MV-4-11 (cell line): ENCODE data around the gene SNX13.

Experiments
- DNase-seq: peaks from one replicate; lab custom pipeline; 2025; lab: John Stamatoyannopoulos, UW

The SNX13 gene

GRCh38 chr7:17944720-17945119 lies 4.4 kb upstream of the SNX13 start:
- no peak for DNase-seq

- no peak for DNase-seq
Observed at GRCh38 chr7:17943006-17943405, 2.7 kb upstream of the SNX13 start.

- no peak for DNase-seq
Observed at GRCh38 chr7:17942231-17942630, 1.9 kb upstream of the SNX13 start.

GRCh38 chr7:17940951-17941431 lies 697 bp upstream of the SNX13 start:
- no peak for DNase-seq

GRCh38 chr7:17939606-17940301 lies 540 bp downstream of the SNX13 start:
- peak; percentile 25 for DNase-seq

- peak; percentile 43 for DNase-seq
Observed at GRCh38 chr7:17939211-17939605, 1.1 kb downstream of the SNX13 start.

- DNase-seq = no peak
Observed at GRCh38 chr7:17937506-17938120, 2.7 kb downstream of the SNX13 start.

GRCh38 chr7:17936321-17936720 lies 4.0 kb downstream of the SNX13 start:
- DNase-seq = no peak

GRCh38 chr7:17934612-17935240 lies 5.6 kb downstream of the SNX13 start:
- peak; percentile 69 for DNase-seq

- no peak for DNase-seq
Observed at GRCh38 chr7:17934094-17934493, 6.2 kb downstream of the SNX13 start.

- DNase-seq = no peak
Observed at GRCh38 chr7:17932770-17933169, 7.5 kb downstream of the SNX13 start.

GRCh38 chr7:17931069-17931468 lies 9.2 kb downstream of the SNX13 start:
- DNase-seq = no peak

- no peak for DNase-seq
Observed at GRCh38 chr7:17930546-17930945, 9.7 kb downstream of the SNX13 start.

GRCh38 chr7:17929647-17930395 lies 10.5 kb downstream of the SNX13 start:
- no peak for DNase-seq

- no peak for DNase-seq
Observed at GRCh38 chr7:17928055-17928454, 12.2 kb downstream of the SNX13 start.

GRCh38 chr7:17921857-17922416 lies 18.4 kb downstream of the SNX13 start:
- DNase-seq = no peak

GRCh38 chr7:17917842-17918241 lies 22.5 kb downstream of the SNX13 start:
- no peak for DNase-seq

- DNase-seq = no peak
Observed at GRCh38 chr7:17916786-17917185, 23.5 kb downstream of the SNX13 start.

GRCh38 chr7:17915796-17916195 lies 24.5 kb downstream of the SNX13 start:
- DNase-seq = no peak

GRCh38 chr7:17915168-17915567 lies 25.1 kb downstream of the SNX13 start:
- DNase-seq = no peak

GRCh38 chr7:17913250-17913649 lies 27.0 kb downstream of the SNX13 start:
- no peak for DNase-seq

GRCh38 chr7:17912536-17913235 lies 27.6 kb downstream of the SNX13 start:
- no peak for DNase-seq
